Aorta (tissue), 5 donors: Measurements from ENCODE around the gene MACROH2A1. TPM values are rescaled to one million over a fixed set of nuclear protein-coding genes. Genes with fewer than 3 reads are reported as not detected.

Source experiments
- ATAC-seq: fragments of 200-7000 bp; cut with Tn5 transposase; one replicate; pipeline ENCODE4 v1.9.1; 2022; ENCODE audit warnings: moderate library complexity; ENCODE audit not compliant: low FRiP score
- DNase-seq, 2 donors: peaks; one replicate each; pipeline ENCODE4 v3.0.0-alpha.2; 2020
- H3K27ac ChIP-seq, 2 donors: one replicate each; pipeline ENCODE4 v1.5.1; 2013; ENCODE audit warnings: low read length in 2 of 2, mild to moderate bottlenecking in 2 of 2, moderate library complexity in 2 of 2, control low read depth in 1 of 2, inconsistent platforms in 1 of 2, low read depth in 1 of 2
- H3K27me3 ChIP-seq, 2 donors: one replicate each; pipeline ENCODE4 v1.6.1; 2013; ENCODE audit warnings: control low read depth in 1 of 2, low read length in 1 of 2, mild to moderate bottlenecking in 1 of 2, moderate library complexity in 1 of 2; ENCODE audit not compliant: insufficient read depth in 2 of 2, control insufficient read depth in 1 of 2
- H3K36me3 ChIP-seq, 2 donors: one replicate each; pipeline ENCODE4 v1.6.1; 2013; ENCODE audit warnings: control low read depth in 1 of 2, low read length in 1 of 2, mild to moderate bottlenecking in 1 of 2; ENCODE audit not compliant: insufficient read depth in 2 of 2, control insufficient read depth in 1 of 2
- H3K4me1 ChIP-seq, 2 donors: one replicate each; pipeline ENCODE4 v1.6.1; 2013; ENCODE audit warnings: low read length in 2 of 2, control low read depth in 1 of 2, mild to moderate bottlenecking in 1 of 2, moderate library complexity in 1 of 2; ENCODE audit not compliant: insufficient read depth in 2 of 2, control insufficient read depth in 1 of 2
- H3K4me3 ChIP-seq, 2 donors: one replicate each; pipeline ENCODE4 v1.5.1; 2013; ENCODE audit warnings: low read length in 2 of 2, control low read depth in 1 of 2, mild to moderate bottlenecking in 1 of 2
- H3K9me3 ChIP-seq: one replicate; pipeline ENCODE4 v1.6.1; 2013; ENCODE audit warnings: mild to moderate bottlenecking, low read length; ENCODE audit not compliant: control insufficient read depth
- WGBS, 2 donors: extraction: QIAGEN DNeasy Blood & Tissue Kit; methylation state at CpG; one replicate each; pipeline ENCODE4 v1.1.7; 2013; 5-methylcytosine and 5-hydroxymethylcytosine counted together
- intact Hi-C, 2 donors: fragments of 100-400 bp; cut with DNase I; formaldehyde crosslinking; loops; one replicate each; pipeline versions ENCODE4 v1.14.2 to v1.15.0; 2022
- polyA plus RNA-seq, 2 donors: library from polyadenylated mRNA; stranded (reverse); fragments of 200-250 nt; gene quantifications; one replicate each; pipeline ENCODE4 v1.2.3, GENCODE V29; 2013
- total RNA-seq, 2 donors: library from RNA; stranded (reverse); fragmentation: NEBNext Ultra II Directional; extraction: Animal tissue kit (Norgen Biotek cat#: 25700); gene quantifications; one replicate each; pipeline ENCODE4 v1.2.1, GENCODE V29; 2021
- donor health status: healthy with polysubstance abuse.
- donor health status: Bipolar disorder and iron deficiency.
- donor health status: DM: no; HTN: no; CAD: no.
- donor health status: DM: no; HTN: no; CAD: no.
- donor health status: DM: yes; HTN: yes; CAD: no.

The MACROH2A1 gene
- total and polyA plus RNA-seq, 4 donors: 79.6 to 113 (median 106) TPM

DNA sequence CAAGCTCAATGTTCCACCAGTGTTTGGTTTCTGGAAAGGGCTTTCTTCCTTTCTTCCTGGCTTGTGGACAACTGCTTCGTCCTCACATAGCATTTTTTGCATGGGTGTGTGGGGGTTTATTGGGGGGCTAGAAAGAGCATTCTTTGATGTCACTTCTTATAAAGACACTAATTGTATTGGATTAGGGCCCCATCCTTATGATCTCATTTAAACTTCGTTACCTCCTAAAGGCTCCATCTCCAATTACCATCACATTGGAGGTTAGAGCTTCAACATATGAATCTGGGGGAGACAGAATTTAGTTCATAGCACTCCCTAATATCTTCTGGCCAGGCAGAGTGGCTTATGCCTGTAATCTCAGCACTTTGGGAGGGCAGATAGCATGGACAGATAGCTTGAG, 6.1 kb upstream of the MACROH2A1 start:
- DNase-seq: no peak
- no peak overlapping the region for H3K27ac ChIP-seq
- no peaks in the 10 kb centered on the region for H3K27me3 ChIP-seq
- intact Hi-C loops: no loop called here
- ATAC-seq: no peak
- H3K9me3 ChIP-seq: peaks cover 1% of the 10 kb centered on the region
- no peak overlapping the region for H3K4me3 ChIP-seq
- peaks cover 0 to 2% of the 10 kb centered on the region in 2 donors for H3K4me1 ChIP-seq
- WGBS, 2 donors: 85 to 93% methylated on average over 2 of the region's 2 CpGs
- no peaks in the 10 kb centered on the region for H3K36me3 ChIP-seq

DNA sequence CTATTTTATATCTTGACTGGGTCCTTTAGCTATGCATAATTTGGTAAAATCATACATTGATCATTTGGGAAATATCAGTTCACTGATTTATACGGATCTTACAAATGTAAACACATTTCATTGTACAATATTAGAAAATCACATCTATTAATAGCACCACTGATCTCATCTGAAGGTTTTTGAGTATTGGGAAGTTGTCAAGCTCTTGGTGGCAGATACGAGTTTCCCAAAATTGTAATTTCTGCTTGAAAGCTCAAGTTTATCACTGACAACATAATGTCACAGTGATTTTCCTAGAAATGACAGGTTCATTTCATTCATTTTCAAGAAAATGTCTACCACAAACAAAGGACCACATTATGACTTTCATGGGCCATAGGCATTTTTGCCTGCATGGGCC, 3.0 kb upstream of the MACROH2A1 start:
- ATAC-seq (no peak), DNase-seq (no peak)
- no peak overlapping the region for H3K27ac ChIP-seq
- H3K36me3 ChIP-seq: no peaks in the 10 kb centered on the region
- H3K4me1 ChIP-seq: peaks cover 0 to 4% of the 10 kb centered on the region in 2 donors
- no peak overlapping the region for H3K4me3 ChIP-seq
- H3K9me3 ChIP-seq: no peaks in the 10 kb centered on the region
- H3K27me3 ChIP-seq: no peaks in the 10 kb centered on the region
- intact Hi-C loops: no loop called here
- WGBS, 2 donors: 74 to 81% methylated on average over 2 of the region's 2 CpGs

DNA sequence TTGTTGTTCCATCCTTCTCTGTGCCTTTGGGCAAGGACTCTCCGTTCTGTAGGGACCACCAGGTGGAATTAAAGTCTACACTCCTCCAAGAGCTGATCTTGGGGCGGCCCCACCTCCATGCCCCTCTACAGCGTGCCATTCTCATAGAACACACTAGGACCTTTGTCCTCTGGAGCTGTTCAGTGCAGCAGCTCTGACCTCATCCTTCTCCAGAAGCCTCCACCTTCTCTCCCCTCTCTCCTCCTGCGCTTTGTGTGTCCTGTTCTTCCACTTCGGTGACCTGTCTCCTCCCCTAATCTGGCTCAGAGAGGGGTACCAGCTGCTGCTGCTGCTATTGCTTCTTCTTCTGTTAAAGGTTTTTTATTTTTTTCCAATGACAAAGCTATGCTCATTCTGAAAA, 1.8 kb upstream of the MACROH2A1 start:
- Histone ChIP-seq H3K4me1 (peaks cover 0 to 4% of the 10 kb centered on the region in 2 donors), H3K27me3 (no peaks in the 10 kb centered on the region), H3K4me3 (no peak overlapping the region), H3K27ac (no peak overlapping the region), H3K9me3 (no peaks in the 10 kb centered on the region), H3K36me3 (no peaks in the 10 kb centered on the region)
- DNase-seq (no peak), ATAC-seq (no peak)
- WGBS, 2 donors: 59 to 65% methylated on average over 5 of the region's 5 CpGs
- intact Hi-C loops: no loop called here

DNA sequence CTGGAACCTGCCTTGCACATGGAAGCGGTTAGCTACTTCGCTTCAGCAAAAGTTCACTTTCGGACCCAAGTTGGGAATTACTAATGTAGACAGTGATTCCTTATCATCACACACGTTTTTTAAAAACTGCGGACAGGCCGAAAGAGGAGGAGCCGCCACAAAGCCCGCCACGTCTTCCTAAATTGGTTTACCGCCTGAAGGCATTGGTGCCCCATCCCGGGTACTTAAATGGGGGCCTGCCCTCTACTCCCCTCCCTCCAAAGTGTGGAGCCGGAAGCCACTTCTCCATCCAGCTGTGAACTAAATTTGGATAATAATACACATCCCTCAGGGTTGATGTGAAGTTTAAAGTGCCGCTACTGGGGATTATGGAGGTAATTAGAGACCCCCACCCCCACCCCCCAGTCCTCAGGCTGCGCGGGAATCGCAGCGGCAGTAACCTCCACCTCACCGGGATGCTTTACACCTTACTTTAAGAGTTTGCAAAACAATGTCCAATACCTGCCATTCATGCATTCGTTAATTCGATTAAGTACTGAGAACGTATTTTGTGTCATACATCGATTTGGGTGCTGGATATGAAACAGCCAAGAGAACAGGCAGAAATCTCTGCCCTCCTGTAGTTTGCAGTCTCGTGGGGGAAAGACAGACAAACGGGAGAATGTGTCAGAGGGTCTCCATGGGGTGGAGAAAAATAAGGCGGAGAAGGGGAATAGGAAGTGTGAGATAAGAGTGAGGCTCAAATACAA, 937 bp upstream of the MACROH2A1 start:
- intact Hi-C loops: no loop called here
- peaks cover 0 to 4% of the 10 kb centered on the region in 2 donors for H3K4me1 ChIP-seq

DNA sequence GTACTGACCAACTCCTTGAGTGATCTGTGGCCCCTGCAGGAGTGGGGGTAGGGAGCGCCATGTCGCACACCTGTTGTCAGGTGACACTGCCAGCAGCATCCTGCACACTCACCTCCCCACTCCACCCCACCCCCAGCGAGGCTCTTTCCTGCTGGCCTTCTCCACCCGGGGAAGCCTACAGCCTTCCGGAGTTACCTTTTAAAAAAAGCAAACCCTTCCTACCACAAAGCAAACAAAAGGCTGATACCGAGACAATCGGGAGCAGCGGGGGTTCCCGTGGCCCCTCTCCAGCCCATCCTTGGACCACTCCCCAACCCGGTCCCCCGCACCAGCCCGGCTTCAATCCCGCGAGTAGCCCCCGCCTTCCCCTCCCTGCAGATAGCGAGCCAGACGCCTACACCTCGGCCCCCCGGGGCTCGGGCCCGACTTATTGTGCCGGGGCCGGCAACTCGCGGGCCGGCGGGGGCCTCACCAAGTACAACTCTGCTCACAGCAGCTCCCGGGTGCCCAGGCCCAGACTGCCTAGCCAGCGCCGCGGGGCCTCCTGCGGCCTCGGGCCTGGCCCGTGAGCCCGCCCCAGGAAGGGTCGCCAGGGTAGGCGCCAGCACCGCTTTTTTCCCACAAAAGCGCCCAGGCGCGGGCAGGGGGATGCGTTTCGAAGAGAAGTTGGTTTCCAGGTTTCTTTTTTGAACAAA, 724 bp downstream of the MACROH2A1 start:
- Histone ChIP-seq H3K4me1 (peaks cover 0 to 4% of the 10 kb centered on the region in 2 donors), H3K27me3 (no peaks in the 10 kb centered on the region), H3K27ac (no peak overlapping the region), H3K4me3 (peak overlapping the region; percentile 75 to 97), H3K36me3 (no peaks in the 10 kb centered on the region), H3K9me3 (no peaks in the 10 kb centered on the region)
- peak in 1 of 2 donors; percentile 77 for DNase-seq
- ATAC-seq: no peak
- intact Hi-C loops: no loop called here
- WGBS, 2 donors: 1% methylated on average over 39 to 43 of the region's 43 CpGs

More for the DNA sequence above, 937 bp upstream of the MACROH2A1 start:
- H3K36me3 ChIP-seq: no peaks in the 10 kb centered on the region
- no peaks in the 10 kb centered on the region for H3K27me3 ChIP-seq
- DNase-seq: peak in 1 of 2 donors; percentile 69
- no peak overlapping the region for H3K27ac ChIP-seq
- H3K9me3 ChIP-seq: no peaks in the 10 kb centered on the region
- WGBS, 2 donors: 27 to 28% methylated on average over 25 of the region's 25 CpGs
- H3K4me3 ChIP-seq: peak overlapping the region; percentile 67 to 97
- ATAC-seq: no peak

DNA sequence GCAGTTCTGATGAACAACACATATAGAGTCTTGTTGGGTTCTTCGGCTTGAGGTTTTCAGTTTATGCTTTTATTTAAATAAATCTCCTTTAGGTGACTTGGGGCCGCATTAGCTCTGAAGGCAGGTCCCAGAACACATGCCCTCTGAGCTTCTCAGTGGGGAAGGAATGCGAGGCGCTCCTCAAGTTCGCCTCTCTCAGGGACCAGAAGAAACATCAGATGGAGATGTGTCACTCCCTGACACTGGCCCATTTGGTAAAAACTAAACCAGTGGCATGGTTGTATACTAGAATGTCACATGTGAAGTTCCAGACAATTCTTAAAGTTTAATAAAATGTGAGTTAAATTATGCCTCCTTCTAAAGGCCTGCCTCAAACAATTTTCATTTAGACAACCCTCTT, 1.9 kb downstream of the MACROH2A1 start:
- no peak for ATAC-seq
- H3K4me1 ChIP-seq: peaks cover 0 to 4% of the 10 kb centered on the region in 2 donors
- intact Hi-C loops: no loop called here
- no peak overlapping the region for H3K4me3 ChIP-seq
- DNase-seq: no peak
- no peak overlapping the region for H3K27ac ChIP-seq
- H3K9me3 ChIP-seq: no peaks in the 10 kb centered on the region
- H3K27me3 ChIP-seq: no peaks in the 10 kb centered on the region
- 86 to 87% methylated on average over 5 of the region's 5 CpGs for WGBS, 2 donors
- no peaks in the 10 kb centered on the region for H3K36me3 ChIP-seq

DNA sequence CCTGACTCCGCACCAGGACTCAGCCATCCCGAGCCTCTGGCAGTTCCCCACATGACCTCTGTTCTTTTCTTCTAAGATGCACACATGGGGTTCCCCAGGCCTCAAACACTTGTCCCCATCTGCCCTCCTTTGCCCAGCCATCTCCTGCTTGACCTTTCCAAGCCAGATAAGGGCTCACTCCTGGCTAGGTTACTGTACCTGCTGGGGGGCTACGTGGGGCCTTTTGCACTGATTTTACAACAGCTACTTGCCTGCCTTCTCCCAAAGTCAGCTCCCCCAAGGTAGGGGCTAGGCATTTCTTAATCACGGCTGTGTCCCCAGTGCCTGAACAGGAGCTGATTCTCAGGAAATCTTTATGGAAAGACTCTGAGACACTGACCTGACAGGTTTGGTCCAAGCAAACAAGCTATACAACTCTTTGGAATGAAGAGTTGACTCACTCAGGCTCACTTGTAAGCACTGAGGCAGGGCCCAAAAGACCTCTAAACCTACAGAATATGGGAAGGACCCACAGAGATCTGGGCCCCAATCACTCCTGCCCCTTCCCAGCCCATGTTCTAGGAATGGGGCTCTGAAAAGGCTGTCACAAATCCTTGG, 2.5 kb downstream of the MACROH2A1 start:
- DNase-seq: no peak
- Histone ChIP-seq H3K4me1 (peaks cover 0 to 4% of the 10 kb centered on the region in 2 donors), H3K4me3 (no peak overlapping the region), H3K9me3 (no peaks in the 10 kb centered on the region), H3K36me3 (no peaks in the 10 kb centered on the region), H3K27me3 (no peaks in the 10 kb centered on the region), H3K27ac (no peak overlapping the region)
- ATAC-seq: no peak
- intact Hi-C loops: no loop called here
- WGBS, 2 donors: 81 to 85% methylated on average over 4 of the region's 4 CpGs

DNA sequence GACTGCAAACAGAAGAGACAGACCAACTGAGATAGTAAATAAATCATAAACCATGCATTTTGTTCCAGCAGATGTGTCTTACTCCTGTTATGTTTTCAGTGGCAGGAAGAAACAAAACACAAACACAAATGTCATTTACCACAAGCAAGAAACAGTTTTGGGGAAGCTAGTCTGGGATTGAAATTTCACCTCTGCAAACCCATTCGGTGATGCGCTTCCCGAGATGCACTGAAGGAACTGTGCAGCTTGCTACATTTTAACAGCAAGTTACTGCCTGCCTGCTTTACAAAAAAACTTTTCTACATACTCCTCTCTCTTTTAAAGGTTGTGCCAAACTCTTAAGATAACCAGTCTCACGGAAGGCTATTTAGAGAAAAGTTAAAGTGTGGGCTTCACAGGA, 3.2 kb downstream of the MACROH2A1 start:
- H3K4me3 ChIP-seq: no peak overlapping the region
- no peak for DNase-seq
- H3K4me1 ChIP-seq: peaks cover 0 to 4% of the 10 kb centered on the region in 2 donors
- no peak overlapping the region for H3K27ac ChIP-seq
- H3K9me3 ChIP-seq: no peaks in the 10 kb centered on the region
- no peaks in the 10 kb centered on the region for H3K27me3 ChIP-seq
- intact Hi-C loops: no loop called here
- no peak for ATAC-seq
- WGBS, 2 donors: 62 to 64% methylated on average over 4 of the region's 4 CpGs
- no peaks in the 10 kb centered on the region for H3K36me3 ChIP-seq
